HepG2 (cell line): Measurements from ENCODE around the gene NGEF. TPM values are rescaled to one million over a fixed set of nuclear protein-coding genes. Genes with fewer than 3 reads are reported as not detected.

Experiments used
- ATF3 ChIP-seq: sonication (generic); formaldehyde crosslinking; IDR thresholded peaks from 2 replicates; pipeline ENCODE4 v1.4.0; 2020; ENCODE audit warnings: missing genetic modification reagents
- ATF5 ChIP-seq: sonication (generic); formaldehyde crosslinking; IDR thresholded peaks from 2 replicates; pipeline ENCODE4 v1.4.0; 2020; ENCODE audit warnings: mild to moderate bottlenecking, low read depth, missing genetic modification reagents
- CBX1 ChIP-seq: IDR thresholded peaks from one replicate; pipeline ENCODE4 v1.6.1; 2016; ENCODE audit warnings: antibody characterized with exemption, low read depth
- CREB3 ChIP-seq: sonication (generic); formaldehyde crosslinking; IDR thresholded peaks from 2 replicates; pipeline ENCODE4 v1.5.0; 2020; ENCODE audit warnings: missing genetic modification reagents
- EEA1 ChIP-seq: sonication (generic); formaldehyde crosslinking; IDR thresholded peaks from 2 replicates; pipeline ENCODE4 v1.5.1; 2020; ENCODE audit warnings: mild to moderate bottlenecking, missing genetic modification reagents, borderline replicate concordance
- GATAD2A ChIP-seq: IDR thresholded peaks from 2 replicates; pipeline ENCODE4 v1.6.1; 2016
- HMGXB4 ChIP-seq, 2 experiments: sonication (generic) in 1 of 2; formaldehyde crosslinking in 1 of 2; IDR thresholded peaks; 2 replicates each; pipeline versions ENCODE4 v1.4.0 to v1.6.1; 2018 to 2020; ENCODE audit warnings: missing genetic modification reagents in 2 of 2, borderline replicate concordance in 1 of 2, low read depth in 1 of 2, mild to moderate bottlenecking in 1 of 2, missing biosample characterization in 1 of 2
- HNF4A ChIP-seq: sonication (generic); formaldehyde crosslinking; IDR thresholded peaks from 2 replicates; pipeline ENCODE4 v1.4.0; 2020; ENCODE audit warnings: missing genetic modification reagents
- MEIS1 ChIP-seq: sonication (generic); formaldehyde crosslinking; IDR thresholded peaks from 2 replicates; pipeline ENCODE4 v1.9.0; 2021; ENCODE audit warnings: mild to moderate bottlenecking, missing genetic modification reagents, moderate library complexity, borderline replicate concordance
- MTF2 ChIP-seq: sonication (generic); formaldehyde crosslinking; IDR thresholded peaks from 2 replicates; pipeline ENCODE4 v1.5.0; 2020; ENCODE audit warnings: missing genetic modification reagents, borderline replicate concordance
- NR2F6 ChIP-seq, 2 experiments: IDR thresholded peaks; 2 replicates each; pipeline ENCODE4 v1.6.1; 2016; ENCODE audit warnings: antibody characterized with exemption in 1 of 2, mild to moderate bottlenecking in 1 of 2
- NRL ChIP-seq: sonication (generic); formaldehyde crosslinking; IDR thresholded peaks from 2 replicates; pipeline ENCODE4 v1.5.0; 2020; ENCODE audit warnings: missing genetic modification reagents, mild to moderate bottlenecking, moderate library complexity, borderline replicate concordance
- POGZ ChIP-seq: sonication (generic); formaldehyde crosslinking; IDR thresholded peaks from 2 replicates; pipeline ENCODE4 v1.4.0; 2020; ENCODE audit warnings: mild to moderate bottlenecking, missing genetic modification reagents
- STAG1 ChIP-seq: sonication (generic); formaldehyde crosslinking; IDR thresholded peaks from 2 replicates; pipeline ENCODE4 v1.4.0; 2020; ENCODE audit warnings: missing genetic modification reagents
- SUZ12 ChIP-seq: fragments of 150-350 bp; IDR thresholded peaks from 2 replicates; pipeline ENCODE4 v1.6.1; 2014; ENCODE audit warnings: low read depth, low read length
- THRA ChIP-seq: sonication (generic); formaldehyde crosslinking; IDR thresholded peaks from 2 replicates; pipeline ENCODE4 v1.4.0; 2020; ENCODE audit warnings: missing genetic modification reagents, borderline replicate concordance
- TSC22D2 ChIP-seq: sonication (generic); formaldehyde crosslinking; IDR thresholded peaks from 2 replicates; pipeline ENCODE4 v1.5.1; 2020; ENCODE audit warnings: missing genetic modification reagents, mild to moderate bottlenecking, borderline replicate concordance
- XRCC5 ChIP-seq: fragments of 200-400 bp; formaldehyde crosslinking; optimal IDR thresholded peaks from 2 replicates; pipeline ENCODE3; 2017; ENCODE audit warnings: mild to moderate bottlenecking, low read length
- ZBTB33 ChIP-seq: sonication (generic); formaldehyde crosslinking; IDR thresholded peaks from 2 replicates; pipeline ENCODE4 v1.4.0; 2020; ENCODE audit warnings: missing genetic modification reagents
- ZNF124 ChIP-seq: sonication (generic); formaldehyde crosslinking; IDR thresholded peaks from 2 replicates; pipeline ENCODE4 v1.4.0; 2020; ENCODE audit warnings: missing genetic modification reagents
- ZNF143 ChIP-seq: sonication (generic); formaldehyde crosslinking; IDR thresholded peaks from 2 replicates; pipeline ENCODE4 v1.4.0; 2020; ENCODE audit warnings: missing genetic modification reagents
- ZNF460 ChIP-seq: sonication (generic); formaldehyde crosslinking; IDR thresholded peaks from 2 replicates; pipeline ENCODE4 v1.5.1; 2020; ENCODE audit warnings: missing genetic modification reagents, mild to moderate bottlenecking, borderline replicate concordance
- ZNF496 ChIP-seq: sonication (generic); formaldehyde crosslinking; IDR thresholded peaks from 2 replicates; pipeline ENCODE4 v1.8.1; 2023; ENCODE audit warnings: mild to moderate bottlenecking, moderate library complexity, missing genetic modification reagents; ENCODE audit not compliant: insufficient replicate concordance
- ZNF788 ChIP-seq: sonication (generic); formaldehyde crosslinking; IDR thresholded peaks from 2 replicates; pipeline ENCODE4 v1.5.0; 2020; ENCODE audit warnings: mild to moderate bottlenecking, missing genetic modification reagents, borderline replicate concordance
- polyA plus RNA-seq, 8 experiments: library from polyadenylated mRNA; depleted of rRNA in 3 of 8; stranded (reverse) in 7 of 8; unstranded in 1 of 8; fragments of >200 nt; fragmentation: Illumina TruSeq in 4 of 8; extraction: Trizol in 4 of 8; gene quantifications; 2 replicates each; pipeline versions ENCODE4 v1.2.1 to v1.2.3, GENCODE V29; 2011 to 2016; ENCODE audit warnings: low read depth in 4 of 8, missing spikeins in 1 of 8, mixed read lengths in 1 of 8; ENCODE audit not compliant: insufficient read depth in 1 of 8
- total RNA-seq, 5 experiments: library from RNA; depleted of rRNA; stranded (reverse); fragments of >200 nt; fragmentation: Illumina TruSeq; extraction: Trizol; gene quantifications; 2 replicates each; pipeline ENCODE4 v1.2.3, GENCODE V29; 2016; ENCODE audit warnings: low read depth in 1 of 5

NGEF gene
- total and polyA plus RNA-seq, 2 of the 13 experiments (the other 11 are each of a cell fraction or from before 2014, with no cell fraction given), result 14.4 to 36.9 TPM

- peak in 1 of 2 experiments; percentile 87; a peak in 3 of 4 replicates for TF ChIP-seq HMGXB4 (CRISPR knock-in tag; IDR thresholded peaks at IDR 0.05; ENCODE audit: borderline replicate concordance in 1 of 2, low read depth in 1 of 2)
- no peak for TF ChIP-seq ATF3 (CRISPR knock-in tag)
- TF ChIP-seq ZNF143 (CRISPR knock-in tag), result 0 out of 2 replicates have a peak, but pooled peaks have one; percentile 30
- TF ChIP-seq GATAD2A (CRISPR knock-in tag), result peak; percentile 59
- peak; percentile 27; the same call in 1 of the 2 replicates for TF ChIP-seq ZNF788
- TF ChIP-seq CBX1, result no peak
- no peak for TF ChIP-seq NRL (CRISPR knock-in tag)
- TF ChIP-seq SUZ12, result no peak
- TF ChIP-seq ATF5, result peak; percentile 60; the same call in 1 of the 2 replicates
- TF ChIP-seq STAG1, result peak; percentile 88
- TF ChIP-seq EEA1 (CRISPR knock-in tag), result 0 out of 2 replicates have a peak, but pooled peaks have one; percentile 3
- 0 out of 2 replicates have a peak, but pooled peaks have one; percentile 22 for TF ChIP-seq POGZ
- peak; percentile 69 for TF ChIP-seq NR2F6 (IDR thresholded peaks at IDR 0.05)
- peak; percentile 82 for TF ChIP-seq NR2F6 (CRISPR knock-in tag; IDR thresholded peaks at IDR 0.05)
- no peak for TF ChIP-seq ZNF460 (CRISPR knock-in tag)
- TF ChIP-seq ZNF496 (CRISPR knock-in tag), result no peak
- no peak for TF ChIP-seq CREB3 (CRISPR knock-in tag)
- peak; percentile 51 for TF ChIP-seq HNF4A (CRISPR knock-in tag)
- no peak for TF ChIP-seq MTF2 (CRISPR knock-in tag)
- TF ChIP-seq MEIS1 (CRISPR knock-in tag), result 0 out of 2 replicates have a peak, but pooled peaks have one; percentile 7
- peak; percentile 78; the same call in 1 of the 2 replicates for TF ChIP-seq THRA (CRISPR knock-in tag)
- TF ChIP-seq TSC22D2 (CRISPR knock-in tag), result no peak
- TF ChIP-seq ZBTB33, result peak; percentile 95
- TF ChIP-seq ZNF124 (CRISPR knock-in tag), result peak; percentile 20; the same call in 1 of the 2 replicates
- TF ChIP-seq XRCC5, result peak; percentile 62
Measured at GRCh38 chr2:233059547-233059796, 46.4 kb upstream of the NGEF start (continued).
